ENCODE data around the gene CLK1. TPM values are rescaled to one million over a fixed set of nuclear protein-coding genes. Genes with fewer than 3 reads are reported as not detected.

Gene CLK1
- total RNA-seq, 6 experiments from 2014 or later = 29.9 to 81.5 (median 36.7) TPM

DNA sequence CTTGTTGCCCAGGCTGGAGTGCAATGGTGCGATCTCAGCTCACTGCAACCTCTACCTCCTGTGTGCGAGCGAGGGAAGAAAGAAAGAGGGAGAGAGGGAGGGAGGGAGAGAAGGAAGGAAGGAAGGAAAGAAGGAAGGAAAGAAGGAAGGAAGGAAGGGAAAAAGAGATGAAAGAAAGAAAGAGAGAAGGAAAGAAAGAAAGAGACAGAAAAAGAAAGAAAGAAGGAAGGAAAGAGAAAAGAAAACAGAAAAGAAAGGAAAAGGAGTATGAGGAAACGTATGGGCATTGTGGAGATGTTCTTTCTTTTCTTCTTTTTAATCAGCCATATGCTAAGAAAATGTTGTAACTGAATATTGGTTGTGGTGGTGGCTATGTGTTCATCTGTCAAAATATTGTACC is 16.5 kb downstream of the CLK1 start:
- 78% methylated on average over 4 of the region's 4 CpGs for WGBS (ENCODE audit: insufficient coverage, low coverage, low lambda C conversion rate, missing lambda C conversion rate)
- Histone ChIP-seq H3K27me3 (no peaks in the 10 kb centered on the region), H3K27ac (no peak overlapping the region), H3K4me1 (no peaks in the 10 kb centered on the region), H3K36me3 (peaks cover 3 to 24% (median 16%) of the 10 kb centered on the region in 4 donors), H3K4me3 (no peak overlapping the region), H3K9me3 (no peaks in the 10 kb centered on the region)
- ATAC-seq = no peak
- no peak for DNase-seq
- TF ChIP-seq CTCF (IDR thresholded peaks at IDR 0.05) (no peak), POLR2A (IDR thresholded peaks at IDR 0.05) (no peak)
- intact Hi-C loops (cut with DNase I) = no loop called here

DNA sequence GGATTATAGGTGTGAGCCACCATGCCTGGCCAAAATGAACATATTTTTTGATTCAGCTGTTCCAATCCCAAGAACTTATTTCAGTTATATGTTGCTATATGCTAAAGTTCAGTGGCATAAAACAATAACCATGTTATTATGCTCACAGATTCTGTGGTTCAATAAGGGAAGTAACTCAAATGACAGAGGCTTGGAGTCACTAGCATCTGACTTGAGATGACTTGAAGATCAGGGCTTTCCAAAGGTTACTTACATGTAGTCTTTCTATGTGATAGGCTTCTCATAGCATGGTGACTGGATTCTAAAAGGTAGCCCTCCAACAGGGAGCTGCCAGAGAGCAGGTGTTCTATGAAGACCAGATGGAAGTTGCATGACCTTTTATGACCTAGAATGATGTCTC is 17.2 kb downstream of the CLK1 start:
- H3K4me1 ChIP-seq = no peaks in the 10 kb centered on the region
- ATAC-seq = no peak
- TF ChIP-seq CTCF (IDR thresholded peaks at IDR 0.05) (no peak), POLR2A (IDR thresholded peaks at IDR 0.05) (no peak)
- no peak overlapping the region for H3K27ac ChIP-seq
- no peaks in the 10 kb centered on the region for H3K27me3 ChIP-seq
- no peaks in the 10 kb centered on the region for H3K9me3 ChIP-seq
- intact Hi-C loops (cut with DNase I) = no loop called here
- H3K4me3 ChIP-seq = no peak overlapping the region
- DNase-seq = no peak
- peaks cover 0 to 17% (median 10%) of the 10 kb centered on the region in 4 donors for H3K36me3 ChIP-seq

DNA sequence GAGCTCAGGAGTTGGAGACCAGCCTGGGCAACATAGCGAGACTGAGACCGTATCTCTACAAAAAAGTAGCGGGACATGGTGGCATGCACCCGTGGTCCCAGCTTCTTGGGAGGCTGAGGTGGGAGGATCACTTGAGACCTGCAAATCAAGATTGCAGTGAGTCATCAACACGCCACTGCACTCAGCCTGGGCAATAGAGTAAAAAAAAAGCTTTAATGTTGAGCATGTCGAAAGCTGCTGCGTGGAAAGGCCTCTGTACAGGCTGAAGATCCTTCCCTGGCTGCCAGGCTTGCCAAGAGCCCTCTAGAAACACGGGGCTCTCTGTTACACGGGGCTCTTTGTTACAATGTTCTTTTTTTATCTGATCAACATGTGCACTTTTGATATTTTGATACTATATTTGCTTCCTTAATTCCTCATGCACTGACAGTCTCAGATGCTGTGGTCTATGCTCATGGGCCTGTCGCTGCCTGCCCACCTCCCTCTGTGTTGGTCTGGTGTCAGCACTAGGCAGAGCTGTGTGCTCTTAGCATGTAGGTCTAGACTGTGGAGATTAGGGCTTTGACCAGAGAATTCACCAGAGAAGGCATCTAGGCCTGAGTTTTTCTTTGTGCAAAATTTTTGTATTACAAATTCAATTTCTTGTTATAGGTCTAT is 18.7 kb downstream of the CLK1 start:
- 82% methylated on average over 9 of the region's 10 CpGs for WGBS (ENCODE audit: insufficient coverage, low coverage, low lambda C conversion rate, missing lambda C conversion rate)
- ATAC-seq = no peak
- Histone ChIP-seq H3K4me1 (no peaks in the 10 kb centered on the region), H3K9me3 (no peaks in the 10 kb centered on the region), H3K27ac (no peak overlapping the region), H3K36me3 (peaks cover 0 to 2% (median under 1%) of the 10 kb centered on the region in 4 donors), H3K4me3 (no peak overlapping the region), H3K27me3 (no peaks in the 10 kb centered on the region)
- TF ChIP-seq CTCF (IDR thresholded peaks at IDR 0.05) (no peak), POLR2A (IDR thresholded peaks at IDR 0.05) (no peak)
- DNase-seq = no peak
- intact Hi-C loops (cut with DNase I) = no loop called here

DNA sequence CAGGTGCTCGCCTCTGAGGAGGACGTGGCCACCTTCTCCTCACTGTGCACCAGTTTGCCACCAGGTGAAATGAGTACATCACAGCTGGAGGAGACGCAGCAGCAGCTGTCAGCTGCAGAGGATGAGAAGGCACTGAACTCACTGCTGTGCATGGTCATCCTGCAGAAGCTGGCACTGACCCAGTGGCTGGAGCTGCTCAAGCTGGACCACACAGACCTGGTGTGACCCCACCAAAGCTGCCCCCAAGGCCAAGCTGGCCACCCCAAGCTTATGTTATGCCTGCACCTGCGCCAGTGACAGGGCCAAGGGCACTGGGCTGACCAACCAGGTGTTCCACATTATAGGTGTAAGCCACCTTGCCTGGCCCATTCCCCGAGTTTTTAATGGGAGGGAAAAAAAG is 19.3 kb downstream of the CLK1 start:
- no peaks in the 10 kb centered on the region for H3K9me3 ChIP-seq
- no peaks in the 10 kb centered on the region for H3K36me3 ChIP-seq
- DNase-seq = no peak
- no peaks in the 10 kb centered on the region for H3K4me1 ChIP-seq
- TF ChIP-seq POLR2A (IDR thresholded peaks at IDR 0.05) = no peak
- no peak for TF ChIP-seq CTCF (IDR thresholded peaks at IDR 0.05)
- ATAC-seq = peak in 1 of 4 donors; percentile 22
- no CpG with 5 or more reads among the region's 5 CpGs for WGBS (ENCODE audit: insufficient coverage, low coverage, low lambda C conversion rate, missing lambda C conversion rate)
- no peaks in the 10 kb centered on the region for H3K27me3 ChIP-seq
- no peak overlapping the region for H3K4me3 ChIP-seq
- no peak overlapping the region for H3K27ac ChIP-seq
- intact Hi-C loops (cut with DNase I) = no loop called here
